PC-3 (cell line): ENCODE data around the gene CUEDC1. TPM values are rescaled to one million over a fixed set of nuclear protein-coding genes. Genes with fewer than 3 reads are reported as not detected.

Experiments used
- ATAC-seq: fragments of 200-7000 bp; cut with Tn5 transposase; 2 replicates; pipeline ENCODE4 v1.9.1; 2020; ENCODE audit warnings: mild to moderate bottlenecking, moderate library complexity
- BruUV-seq: library from RNA; stranded (reverse); fragments of 400-500 nt; replicated peaks from 2 replicates; lab custom pipeline; 2021; lab: Mats Ljungman, UMichigan
- CTCF ChIA-PET: fragments of 300-600 bp; sonication (Branson Sonifier 250); formaldehyde crosslinking; loops from one replicate; lab custom pipeline; 2022; ENCODE audit warnings: antibody characterized with exemption; lab: Charles Lee
- POLR2A ChIA-PET: fragments of 300-600 bp; sonication (Branson Sonifier 250); formaldehyde crosslinking; loops from one replicate; lab custom pipeline; 2022; ENCODE audit warnings: antibody characterized with exemption; ENCODE audit not compliant: unreplicated experiment; lab: Charles Lee
- DNase-seq: peaks from one replicate; pipeline ENCODE4 v3.0.0-alpha.2; 2015
- H2AFZ ChIP-seq: fragments of 300-600 bp; sonication (generic); 2 replicates; pipeline ENCODE4 v1.6.0; 2016; ENCODE audit warnings: antibody characterized with exemption, low read length
- H3F3A ChIP-seq: fragments of 300-600 bp; sonication (generic); one replicate; pipeline ENCODE4 v1.6.0; 2017; ENCODE audit warnings: antibody characterized with exemption, low read length, control low read depth, mild to moderate bottlenecking; ENCODE audit not compliant: unreplicated experiment
- H3K27ac ChIP-seq: fragments of 300-600 bp; sonication (generic); 2 replicates; pipeline ENCODE4 v1.5.1; 2016; ENCODE audit warnings: mild to moderate bottlenecking, low read length
- H3K27me3 ChIP-seq: fragments of 300-600 bp; sonication (generic); 2 replicates; pipeline ENCODE4 v1.6.1; 2016; ENCODE audit warnings: low read length, mixed read lengths
- H3K36me3 ChIP-seq: fragments of 300-600 bp; sonication (generic); 2 replicates; pipeline ENCODE4 v1.6.1; 2016; ENCODE audit warnings: low read depth, mixed run types, low read length, mixed read lengths
- H3K4me1 ChIP-seq: fragments of 300-600 bp; sonication (generic); 2 replicates; pipeline ENCODE4 v1.5.1; 2016; ENCODE audit warnings: low read length; ENCODE audit not compliant: insufficient read depth
- H3K4me2 ChIP-seq: fragments of 300-600 bp; sonication (generic); 2 replicates; pipeline ENCODE4 v1.6.0; 2016; ENCODE audit warnings: low read length
- H3K4me3 ChIP-seq: fragments of 300-600 bp; sonication (generic); 2 replicates; pipeline ENCODE4 v1.5.1; 2016; ENCODE audit warnings: mild to moderate bottlenecking, low read length, mixed read lengths
- H3K79me2 ChIP-seq: fragments of 300-600 bp; sonication (generic); 2 replicates; pipeline ENCODE4 v1.6.1; 2017; ENCODE audit warnings: low read length, mixed read lengths
- H3K9ac ChIP-seq: fragments of 300-600 bp; sonication (generic); 2 replicates; pipeline ENCODE4 v1.6.0; 2016; ENCODE audit warnings: mild to moderate bottlenecking, low read length
- H3K9me2 ChIP-seq: fragments of 300-600 bp; sonication (generic); replicated peaks from 2 replicates; pipeline ENCODE4 v1.6.1; 2016; ENCODE audit warnings: mixed run types, low read length, mixed read lengths
- H3K9me3 ChIP-seq: fragments of 300-600 bp; sonication (generic); 2 replicates; pipeline ENCODE4 v1.6.1; 2016; ENCODE audit warnings: low read length, mixed read lengths
- H4K20me1 ChIP-seq: fragments of 300-600 bp; sonication (generic); 2 replicates; pipeline ENCODE4 v1.6.1; 2016; ENCODE audit warnings: low read length, mixed read lengths
- CTCF ChIP-seq: fragments of 300-600 bp; sonication (generic); conservative IDR thresholded peaks from 2 replicates; pipeline ENCODE4 v1.5.1; 2017; ENCODE audit warnings: antibody characterized with exemption, low read depth, mild to moderate bottlenecking, low read length
- EZH2 ChIP-seq: fragments of 300-600 bp; sonication (generic); IDR thresholded peaks from one replicate; pipeline ENCODE4 v1.6.1; 2017; ENCODE audit warnings: antibody characterized with exemption, mild to moderate bottlenecking, low read length; ENCODE audit not compliant: unreplicated experiment
- EZH2phosphoT487 ChIP-seq: fragments of 300-600 bp; sonication (generic); IDR thresholded peaks from 2 replicates; pipeline ENCODE4 v1.6.1; 2018; ENCODE audit warnings: mild to moderate bottlenecking, antibody characterized with exemption, low read length, borderline replicate concordance
- intact Hi-C: fragments of 100-400 bp; cut with micrococcal nuclease; formaldehyde crosslinking; loops from 2 replicates; pipeline ENCODE4 v1.9.0; 2023
- total RNA-seq: library from RNA; depleted of rRNA; stranded (reverse); fragments of >200 nt; gene quantifications from 2 replicates; pipeline ENCODE4 v1.2.3, GENCODE V29; 2014

CUEDC1 gene
- total RNA-seq, 1 experiment from 2014 or later: 31.6 TPM

DNA sequence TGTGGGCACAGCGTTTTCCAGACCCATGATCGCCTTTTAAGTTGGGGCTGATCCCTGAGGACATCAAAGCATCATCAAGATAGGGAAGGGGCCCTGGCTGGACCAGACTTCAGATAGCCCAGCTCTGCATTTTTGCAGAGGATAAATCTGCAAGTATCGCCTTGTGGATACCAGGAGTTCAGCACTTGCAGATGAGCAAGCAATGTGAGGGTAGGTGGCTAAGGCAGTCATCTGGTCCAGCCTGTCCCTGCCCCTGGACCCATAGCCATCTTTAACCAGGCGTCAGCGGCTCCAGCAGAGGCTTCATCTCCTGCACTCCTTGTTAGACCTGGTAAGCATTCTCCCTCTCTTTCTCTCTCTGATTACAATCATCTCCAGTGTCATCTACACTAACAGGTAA lies 96.4 kb downstream of the CUEDC1 start:
- POLR2A ChIA-PET: no interaction called here
- Histone ChIP-seq H3K4me1 (peaks cover 27% of the 10 kb centered on the region), H3K79me2 (no peaks in the 10 kb centered on the region), H3K36me3 (no peaks in the 10 kb centered on the region), H3F3A (no peaks in the 10 kb centered on the region), H3K9me2 (no peaks in the 10 kb centered on the region), H3K9ac (no peak overlapping the region), H3K4me3 (no peak overlapping the region), H3K9me3 (no peaks in the 10 kb centered on the region), H3K4me2 (no peak overlapping the region), H2AFZ (no peak overlapping the region), H3K27me3 (no peaks in the 10 kb centered on the region), H4K20me1 (no peaks in the 10 kb centered on the region), H3K27ac (no peak overlapping the region)
- no TSS peak for BruUV-seq
- DNase-seq (no peak), ATAC-seq (no peak)
- TF ChIP-seq CTCF: no peak
- intact Hi-C loops: loop anchor here (1.0 kb wide), 3 partner anchors 136 to 254 kb away; no protein-coding TSS in a partner anchor
- CTCF ChIA-PET: interaction anchor here (1.6 kb wide), 1 partner anchor 141 kb away, joined by 10 read pairs; no protein-coding TSS in a partner anchor

DNA sequence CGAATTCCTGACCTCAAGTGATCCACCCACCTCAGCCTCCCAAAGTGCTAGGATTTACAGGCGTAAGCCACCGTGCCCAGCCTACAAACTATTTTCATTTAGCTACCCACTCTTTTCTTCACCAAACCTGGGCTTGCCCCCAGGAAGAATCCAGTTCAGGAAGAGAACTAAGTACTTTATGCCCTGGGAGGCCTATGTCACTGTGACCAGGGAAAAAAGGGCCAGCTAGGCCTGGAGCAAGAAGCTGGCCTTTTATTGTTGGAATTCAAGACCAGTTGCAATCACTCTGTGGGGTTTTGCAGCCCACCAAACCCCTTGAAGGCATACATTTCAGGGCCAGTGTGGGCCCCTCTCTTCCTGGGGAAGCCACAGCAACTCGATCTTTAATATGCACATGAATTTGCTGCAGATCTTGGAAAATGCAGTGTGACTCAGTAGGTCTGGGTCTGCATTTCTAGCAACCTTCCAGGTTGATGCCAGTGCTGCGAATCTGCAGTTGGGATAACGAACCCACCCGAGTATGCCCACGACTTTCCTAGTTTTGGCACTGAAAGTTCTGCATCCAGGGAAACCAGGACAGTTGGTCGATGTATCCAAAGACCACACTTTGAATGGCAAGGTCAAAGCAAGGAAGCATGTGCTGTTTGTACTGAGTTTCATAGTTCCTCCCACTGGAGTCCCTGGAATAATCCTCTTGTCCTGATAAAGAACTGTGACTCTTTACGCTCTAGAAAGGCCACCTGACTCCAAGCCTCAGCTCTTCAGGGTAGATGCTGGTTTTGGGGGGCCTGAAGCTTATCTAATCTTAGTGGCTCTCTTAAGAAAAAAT lies 98.2 kb downstream of the CUEDC1 start:
- BruUV-seq: no TSS peak
- no peak for ATAC-seq

More for the DNA sequence above, 98.2 kb downstream of the CUEDC1 start:
- no peaks in the 10 kb centered on the region for H4K20me1 ChIP-seq
- POLR2A ChIA-PET: no interaction called here
- DNase-seq: no peak
- no peaks in the 10 kb centered on the region for H3K9me2 ChIP-seq
- no peak overlapping the region for H3K4me2 ChIP-seq
- no peak overlapping the region for H3K9ac ChIP-seq
- H3K27ac ChIP-seq: no peak overlapping the region
- H3K79me2 ChIP-seq: no peaks in the 10 kb centered on the region
- H3K36me3 ChIP-seq: no peaks in the 10 kb centered on the region
- H3K27me3 ChIP-seq: no peaks in the 10 kb centered on the region
- CTCF ChIA-PET: interaction anchor here (0.5 to 1.3 kb wide), 4 partner anchors 18 to 319 kb away, joined by 3 to 8 read pairs (median 4); no protein-coding TSS in a partner anchor
- no peak for TF ChIP-seq CTCF
- no peak for TF ChIP-seq EZH2
- TF ChIP-seq EZH2phosphoT487: no peak
- no peak overlapping the region for H2AFZ ChIP-seq
- H3K9me3 ChIP-seq: no peaks in the 10 kb centered on the region
- H3K4me1 ChIP-seq: peaks cover 22% of the 10 kb centered on the region
- no peaks in the 10 kb centered on the region for H3F3A ChIP-seq
- no peak overlapping the region for H3K4me3 ChIP-seq
- intact Hi-C loops: no loop called here
